Caco-2 (cell line): ENCODE data around the gene SERGEF. TPM values are rescaled to one million over a fixed set of nuclear protein-coding genes. Genes with fewer than 3 reads are reported as not detected.

Experiments
- BruUV-seq: library from RNA; stranded (reverse); fragments of 400-500 nt; replicated peaks from 2 replicates; lab custom pipeline; 2021; lab: Mats Ljungman, UMichigan
- CTCF ChIA-PET: fragments of 300-600 bp; sonication (Branson Sonifier 250); formaldehyde crosslinking; loops from one replicate; lab custom pipeline; 2022; ENCODE audit warnings: antibody characterized with exemption; lab: Charles Lee
- POLR2A ChIA-PET: fragments of 300-600 bp; sonication (Branson Sonifier 250); formaldehyde crosslinking; loops from one replicate; lab custom pipeline; 2022; ENCODE audit warnings: antibody characterized with exemption; lab: Charles Lee
- DNase-seq, 2 experiments: peaks; one replicate each; pipeline versions ENCODE4 v3.0.0 to v3.0.0-alpha.2; 2020 to 2022
- H3K27me3 ChIP-seq: replicated peaks from 2 replicates; pipeline ENCODE4 v1.6.0; 2011; ENCODE audit warnings: low read length; ENCODE audit not compliant: control insufficient read depth, insufficient read depth
- H3K36me3 ChIP-seq: 2 replicates; pipeline ENCODE4 v1.5.1; 2011; ENCODE audit warnings: low read length; ENCODE audit not compliant: control insufficient read depth, insufficient read depth
- H3K4me1 ChIP-seq: fragments of 250-450 bp; sonication (Bioruptor Pico); 2 replicates; pipeline ENCODE4 v1.5.1; 2020; ENCODE audit warnings: mild to moderate bottlenecking
- H3K4me3 ChIP-seq: 2 replicates; pipeline ENCODE4 v1.5.1; 2011; ENCODE audit warnings: low read depth, mild to moderate bottlenecking, control low read depth, low read length
- H3K9me3 ChIP-seq: fragments of 250-450 bp; sonication (Bioruptor Pico); 2 replicates; pipeline ENCODE4 v1.5.1; 2020; ENCODE audit warnings: mild to moderate bottlenecking, moderate library complexity
- H3K27ac Mint-ChIP-seq: one replicate; pipeline ENCODE4 v1.8.0; 2022; ENCODE audit warnings: mixed read lengths; ENCODE audit not compliant: unreplicated experiment
- H3K27me3 Mint-ChIP-seq: one replicate; pipeline ENCODE4 v1.8.0; 2022; ENCODE audit warnings: mixed read lengths; ENCODE audit not compliant: insufficient read depth, unreplicated experiment
- H3K36me3 Mint-ChIP-seq: one replicate; pipeline ENCODE4 v1.8.0; 2022; ENCODE audit warnings: mild to moderate bottlenecking, mixed read lengths; ENCODE audit not compliant: insufficient read depth, unreplicated experiment
- H3K4me1 Mint-ChIP-seq: one replicate; pipeline ENCODE4 v1.8.0; 2022; ENCODE audit warnings: low read depth, mixed read lengths; ENCODE audit not compliant: unreplicated experiment
- H3K4me3 Mint-ChIP-seq: one replicate; pipeline ENCODE4 v1.8.0; 2022; ENCODE audit warnings: mild to moderate bottlenecking, moderate library complexity, mixed read lengths; ENCODE audit not compliant: unreplicated experiment
- H3K9me3 Mint-ChIP-seq: one replicate; pipeline ENCODE4 v1.8.0; 2022; ENCODE audit warnings: mixed read lengths; ENCODE audit not compliant: unreplicated experiment
- intact Hi-C: fragments of 100-400 bp; cut with micrococcal nuclease; formaldehyde crosslinking; loops from one replicate; pipeline ENCODE4 v1.10.0; 2022; ENCODE audit not compliant: unreplicated experiment
- total RNA-seq: library from RNA; stranded (reverse); gene quantifications from 2 replicates; pipeline ENCODE4 v1.2.3, GENCODE V29; 2022
- TF ChIP-seq, protein P1 (sequence below), 2 experiments: fragments of 200-600 bp in 1 of 2; IDR thresholded peaks; 1 replicate in 1 of 2; 2 replicates in 1 of 2; pipeline versions ENCODE4 v1.5.1 to v1.8.0; 2011 to 2022; ENCODE audit warnings: antibody characterized with exemption in 1 of 2, control low read depth in 1 of 2, inconsistent platforms in 1 of 2, low read depth in 1 of 2, low read length in 1 of 2, mild to moderate bottlenecking in 1 of 2, moderate library complexity in 1 of 2; ENCODE audit not compliant: insufficient read depth in 1 of 2, severe bottlenecking in 1 of 2, unreplicated experiment in 1 of 2

The SERGEF gene
- total RNA-seq, 1 experiment from 2014 or later = 17.5 TPM

DNA sequence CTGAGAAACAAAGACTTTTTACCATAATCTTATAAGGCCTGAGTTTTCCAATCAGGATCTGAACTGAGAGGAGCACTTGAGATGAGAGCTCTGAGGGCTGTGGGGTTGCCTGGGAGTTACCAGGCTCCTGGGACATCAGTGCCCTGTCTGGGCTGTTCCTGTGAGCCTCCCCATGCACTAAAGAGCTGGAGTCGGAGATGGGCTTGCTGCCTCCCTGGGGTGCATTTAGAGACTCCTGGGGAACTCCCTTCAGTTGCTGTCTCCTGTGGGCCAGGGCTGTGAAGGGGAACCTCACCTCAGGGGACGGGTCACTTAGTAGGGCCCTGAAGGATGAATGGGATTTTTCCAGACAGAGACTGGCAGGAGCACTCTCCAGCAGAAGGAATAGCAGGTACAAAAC lies 244.9 kb downstream of the SERGEF start:
- TF ChIP-seq, protein P1, sequence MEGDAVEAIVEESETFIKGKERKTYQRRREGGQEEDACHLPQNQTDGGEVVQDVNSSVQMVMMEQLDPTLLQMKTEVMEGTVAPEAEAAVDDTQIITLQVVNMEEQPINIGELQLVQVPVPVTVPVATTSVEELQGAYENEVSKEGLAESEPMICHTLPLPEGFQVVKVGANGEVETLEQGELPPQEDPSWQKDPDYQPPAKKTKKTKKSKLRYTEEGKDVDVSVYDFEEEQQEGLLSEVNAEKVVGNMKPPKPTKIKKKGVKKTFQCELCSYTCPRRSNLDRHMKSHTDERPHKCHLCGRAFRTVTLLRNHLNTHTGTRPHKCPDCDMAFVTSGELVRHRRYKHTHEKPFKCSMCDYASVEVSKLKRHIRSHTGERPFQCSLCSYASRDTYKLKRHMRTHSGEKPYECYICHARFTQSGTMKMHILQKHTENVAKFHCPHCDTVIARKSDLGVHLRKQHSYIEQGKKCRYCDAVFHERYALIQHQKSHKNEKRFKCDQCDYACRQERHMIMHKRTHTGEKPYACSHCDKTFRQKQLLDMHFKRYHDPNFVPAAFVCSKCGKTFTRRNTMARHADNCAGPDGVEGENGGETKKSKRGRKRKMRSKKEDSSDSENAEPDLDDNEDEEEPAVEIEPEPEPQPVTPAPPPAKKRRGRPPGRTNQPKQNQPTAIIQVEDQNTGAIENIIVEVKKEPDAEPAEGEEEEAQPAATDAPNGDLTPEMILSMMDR (IDR thresholded peaks at IDR 0.05; ENCODE audit: insufficient read depth in 1 of 2, low read depth in 1 of 2, low read length in 1 of 2, severe bottlenecking in 1 of 2, unreplicated experiment in 1 of 2) = no peak
- no peak for DNase-seq
- no peaks in the 10 kb centered on the region for H3K27me3 ChIP-seq
- H3K4me1 ChIP-seq = 0 out of 2 replicates have a peak, but pooled peaks cover 4% of the 10 kb centered on the region
- Mint-ChIP-seq H3K36me3 (no peaks in the 10 kb centered on the region), H3K9me3 (no peaks in the 10 kb centered on the region), H3K4me3 (no peak overlapping the region), H3K4me1 (no peaks in the 10 kb centered on the region), H3K27me3 (no peaks in the 10 kb centered on the region), H3K27ac (no peak overlapping the region)
- ChIA-PET CTCF (interaction anchor here (1.0 kb wide), 1 partner anchor 169 kb away, joined by 3 read pairs; no protein-coding TSS in a partner anchor), POLR2A (no interaction called here)
- no peaks in the 10 kb centered on the region for H3K36me3 ChIP-seq
- no TSS peak for BruUV-seq
- intact Hi-C loops = no loop called here
- no peaks in the 10 kb centered on the region for H3K9me3 ChIP-seq
- H3K4me3 ChIP-seq = no peak overlapping the region

DNA sequence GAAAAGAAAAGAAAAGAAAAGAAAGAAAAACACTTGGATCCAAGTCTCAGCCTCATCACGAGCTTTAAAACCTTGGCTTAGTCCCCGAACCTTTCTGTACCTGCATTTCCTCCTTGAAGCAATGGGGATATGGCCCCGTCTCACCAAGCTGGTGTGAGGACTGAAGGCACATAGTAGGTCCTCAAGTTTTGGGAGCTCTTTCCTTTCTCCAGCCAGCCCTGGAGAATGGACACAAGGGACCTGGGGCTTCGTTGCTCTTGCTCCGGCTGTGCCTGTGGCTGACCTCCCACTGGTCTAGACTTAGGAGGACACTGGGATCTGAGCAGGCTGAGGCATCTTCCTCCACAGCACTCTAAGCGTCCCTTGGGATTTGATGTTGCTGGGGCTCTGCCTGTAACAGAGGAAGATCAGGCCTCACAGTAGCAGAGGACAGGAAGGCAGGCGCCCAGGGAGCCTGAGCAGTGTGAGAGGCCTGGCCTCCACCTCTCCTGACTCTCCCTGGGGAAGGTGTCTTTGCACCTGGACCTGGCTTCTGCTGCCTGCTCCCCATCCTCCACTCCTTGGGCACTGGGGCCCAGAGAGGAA lies 245.5 kb downstream of the SERGEF start:
- H3K4me1 Mint-ChIP-seq = no peaks in the 10 kb centered on the region
- H3K27ac Mint-ChIP-seq = no peak overlapping the region
- no peak overlapping the region for H3K4me3 Mint-ChIP-seq
- H3K9me3 ChIP-seq = no peaks in the 10 kb centered on the region
- H3K27me3 Mint-ChIP-seq = no peaks in the 10 kb centered on the region
- 0 out of 2 replicates have a peak, but pooled peaks cover 4% of the 10 kb centered on the region for H3K4me1 ChIP-seq
- H3K9me3 Mint-ChIP-seq = no peaks in the 10 kb centered on the region
- TF ChIP-seq, protein P1 (IDR thresholded peaks at IDR 0.05; ENCODE audit: insufficient read depth in 1 of 2, low read depth in 1 of 2, low read length in 1 of 2, severe bottlenecking in 1 of 2, unreplicated experiment in 1 of 2) = no peak
- intact Hi-C loops = no loop called here
- H3K27me3 ChIP-seq = no peaks in the 10 kb centered on the region
- CTCF ChIA-PET = interaction anchor here (0.6 to 1.6 kb wide), 5 partner anchors 36 to 219 kb away, joined by 3 to 5 read pairs (median 3); no protein-coding TSS in a partner anchor
- POLR2A ChIA-PET = no interaction called here
- no peak overlapping the region for H3K4me3 ChIP-seq
- no peak for DNase-seq
- H3K36me3 ChIP-seq = no peaks in the 10 kb centered on the region
- no peaks in the 10 kb centered on the region for H3K36me3 Mint-ChIP-seq
- BruUV-seq = no TSS peak

DNA sequence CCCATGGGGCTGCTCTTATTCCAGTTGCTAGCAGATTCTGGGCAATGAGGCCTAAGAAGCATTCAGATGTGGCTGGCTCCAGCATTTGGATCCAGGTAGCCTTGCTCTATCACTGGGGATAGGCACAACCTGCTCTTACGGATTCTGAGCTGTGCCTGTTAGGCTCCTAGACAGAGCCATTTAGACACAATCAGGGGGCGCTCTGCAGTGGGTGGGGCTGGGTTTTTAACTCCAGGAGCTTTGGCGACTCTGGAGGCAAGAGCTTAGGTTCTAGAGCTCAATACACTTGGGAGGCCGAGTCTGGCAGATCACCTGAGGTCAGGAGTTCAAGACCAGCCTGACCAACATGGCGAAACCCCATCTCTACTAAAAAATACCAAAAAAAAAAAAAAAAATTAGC lies 246.3 kb downstream of the SERGEF start:
- intact Hi-C loops = no loop called here
- Histone ChIP-seq H3K4me3 (no peak overlapping the region), H3K36me3 (no peaks in the 10 kb centered on the region), H3K9me3 (no peaks in the 10 kb centered on the region), H3K4me1 (0 out of 2 replicates have a peak, but pooled peaks cover 4% of the 10 kb centered on the region), H3K27me3 (no peaks in the 10 kb centered on the region)
- no TSS peak for BruUV-seq
- no peaks in the 10 kb centered on the region for H3K9me3 Mint-ChIP-seq
- no peaks in the 10 kb centered on the region for H3K4me1 Mint-ChIP-seq
- DNase-seq = no peak
- no peak overlapping the region for H3K27ac Mint-ChIP-seq
- ChIA-PET CTCF (interaction anchor here (0.7 to 1.6 kb wide), 2 partner anchors 36 to 168 kb away, joined by 4 to 5 read pairs; no protein-coding TSS in a partner anchor), POLR2A (no interaction called here)
- no peak overlapping the region for H3K4me3 Mint-ChIP-seq
- no peaks in the 10 kb centered on the region for H3K36me3 Mint-ChIP-seq
- TF ChIP-seq, protein P1 (IDR thresholded peaks at IDR 0.05; ENCODE audit: insufficient read depth in 1 of 2, low read depth in 1 of 2, low read length in 1 of 2, severe bottlenecking in 1 of 2, unreplicated experiment in 1 of 2) = peak in 1 of 2 experiments; percentile 15
- H3K27me3 Mint-ChIP-seq = no peaks in the 10 kb centered on the region
